Activated T-cell treated with anti-CD3 and anti-CD28 coated beads, Interleukin-2, amount 50 U/mL, for 24 hours (primary cell): ENCODE results near the gene PCDH18.
"Not testable (repeated sequence)": the region's sequence is repeated elsewhere in the genome, so short reads cannot be mapped to it uniquely, and the experiment has no call there.

Source experiments
- DNase-seq: peaks from one replicate; pipeline ENCODE4 v3.0.0-alpha.2; 2020
- H3K27ac Mint-ChIP-seq: 2 replicates; pipeline ENCODE4 v1.8.0; 2020; ENCODE audit warnings: mild to moderate bottlenecking, mixed read lengths
- H3K27me3 Mint-ChIP-seq: 2 replicates; pipeline ENCODE4 v1.8.0; 2020; ENCODE audit warnings: mixed read lengths
- H3K36me3 Mint-ChIP-seq: 2 replicates; pipeline ENCODE4 v1.8.0; 2020; ENCODE audit warnings: low read depth, mixed read lengths
- H3K4me1 Mint-ChIP-seq: 2 replicates; pipeline ENCODE4 v1.8.0; 2020; ENCODE audit warnings: low read depth, mixed read lengths
- H3K4me3 Mint-ChIP-seq: 2 replicates; pipeline ENCODE4 v1.8.0; 2020; ENCODE audit warnings: mild to moderate bottlenecking, moderate library complexity, mixed read lengths
- H3K9me3 Mint-ChIP-seq: 2 replicates; pipeline ENCODE4 v1.8.0; 2020; ENCODE audit warnings: mixed read lengths

Gene PCDH18

GRCh38 chr4:137531986-137532868, at the start of gene PCDH18:
Gene PCDH18 (minus strand): TSS chr4:137532494. CDS start chr4:137532088, 406 bp downstream.
- H3K4me3 Mint-ChIP-seq: no peak within 1 kb of the TSS
- peak; percentile 28 for DNase-seq
- no peaks in the 10 kb centered on the region for H3K36me3 Mint-ChIP-seq
- peaks cover 6% of the 10 kb centered on the region for H3K4me1 Mint-ChIP-seq
- H3K9me3 Mint-ChIP-seq: no peaks in the 10 kb centered on the region
- no peaks in the 10 kb centered on the region for H3K27me3 Mint-ChIP-seq
- no peak within 1 kb of the TSS for H3K27ac Mint-ChIP-seq

- no peaks in the 10 kb centered on the region for H3K4me1 Mint-ChIP-seq
- H3K4me3 Mint-ChIP-seq: no peak overlapping the region
These were observed 44.2 kb upstream of the PCDH18 start for GRCh38 chr4:137576446-137576845.

GRCh38 chr4:137572647-137573046, 40.4 kb upstream of the PCDH18 start:
- DNase-seq: no peak
- Mint-ChIP-seq H3K27me3 (no peaks in the 10 kb centered on the region), H3K4me3 (no peak overlapping the region), H3K27ac (no peak overlapping the region), H3K4me1 (no peaks in the 10 kb centered on the region), H3K9me3 (peaks cover 15% of the 10 kb centered on the region), H3K36me3 (no peaks in the 10 kb centered on the region)

More at GRCh38 chr4:137576446-137576845, 44.2 kb upstream of the PCDH18 start:
- H3K27ac Mint-ChIP-seq: no peak overlapping the region
- DNase-seq: no peak
- H3K27me3 Mint-ChIP-seq: no peaks in the 10 kb centered on the region
- no peaks in the 10 kb centered on the region for H3K36me3 Mint-ChIP-seq
- peaks cover 10% of the 10 kb centered on the region for H3K9me3 Mint-ChIP-seq

- Mint-ChIP-seq H3K27ac (no peak overlapping the region), H3K36me3 (no peaks in the 10 kb centered on the region), H3K4me1 (no peaks in the 10 kb centered on the region), H3K4me3 (no peak overlapping the region), H3K9me3 (peaks cover 15% of the 10 kb centered on the region), H3K27me3 (no peaks in the 10 kb centered on the region)
- DNase-seq: no peak
These were observed 39.9 kb upstream of the PCDH18 start for GRCh38 chr4:137572163-137572562.

GRCh38 chr4:137559801-137560200, 27.5 kb upstream of the PCDH18 start:
- H3K9me3 Mint-ChIP-seq: no peaks in the 10 kb centered on the region
- no peaks in the 10 kb centered on the region for H3K36me3 Mint-ChIP-seq
- no peak overlapping the region for H3K27ac Mint-ChIP-seq
- no peaks in the 10 kb centered on the region for H3K27me3 Mint-ChIP-seq
- no peak overlapping the region for H3K4me3 Mint-ChIP-seq
- DNase-seq: no peak
- no peaks in the 10 kb centered on the region for H3K4me1 Mint-ChIP-seq

GRCh38 chr4:137558951-137559350, 26.7 kb upstream of the PCDH18 start:
- no peak overlapping the region for H3K27ac Mint-ChIP-seq
- DNase-seq: no peak
- H3K4me3 Mint-ChIP-seq: no peak overlapping the region
- no peaks in the 10 kb centered on the region for H3K36me3 Mint-ChIP-seq
- H3K27me3 Mint-ChIP-seq: no peaks in the 10 kb centered on the region
- H3K9me3 Mint-ChIP-seq: no peaks in the 10 kb centered on the region
- no peaks in the 10 kb centered on the region for H3K4me1 Mint-ChIP-seq

- Mint-ChIP-seq H3K4me1 (no peaks in the 10 kb centered on the region), H3K36me3 (no peaks in the 10 kb centered on the region), H3K9me3 (peaks cover under 1% of the 10 kb centered on the region), H3K27ac (no peak overlapping the region), H3K27me3 (no peaks in the 10 kb centered on the region), H3K4me3 (no peak overlapping the region)
- DNase-seq: no peak
These were observed 13.2 kb upstream of the PCDH18 start for GRCh38 chr4:137545461-137545861.

GRCh38 chr4:137543648-137544047, 11.4 kb upstream of the PCDH18 start:
- H3K4me3 Mint-ChIP-seq: no peak overlapping the region
- no peak overlapping the region for H3K27ac Mint-ChIP-seq
- H3K36me3 Mint-ChIP-seq: no peaks in the 10 kb centered on the region
- no peak for DNase-seq
- no peaks in the 10 kb centered on the region for H3K4me1 Mint-ChIP-seq
- no peaks in the 10 kb centered on the region for H3K27me3 Mint-ChIP-seq
- no peaks in the 10 kb centered on the region for H3K9me3 Mint-ChIP-seq

GRCh38 chr4:137543198-137543597, 10.9 kb upstream of the PCDH18 start:
- Mint-ChIP-seq H3K27me3 (no peaks in the 10 kb centered on the region), H3K4me3 (no peak overlapping the region), H3K9me3 (no peaks in the 10 kb centered on the region), H3K4me1 (no peaks in the 10 kb centered on the region), H3K36me3 (no peaks in the 10 kb centered on the region), H3K27ac (no peak overlapping the region)
- DNase-seq: no peak

- Mint-ChIP-seq H3K4me1 (no peaks in the 10 kb centered on the region), H3K36me3 (no peaks in the 10 kb centered on the region), H3K4me3 (no peak overlapping the region), H3K9me3 (no peaks in the 10 kb centered on the region), H3K27ac (no peak overlapping the region), H3K27me3 (no peaks in the 10 kb centered on the region)
- no peak for DNase-seq
These were observed 9.8 kb upstream of the PCDH18 start for GRCh38 chr4:137541876-137542646.

- no peaks in the 10 kb centered on the region for H3K4me1 Mint-ChIP-seq
- no peaks in the 10 kb centered on the region for H3K27me3 Mint-ChIP-seq
- no peaks in the 10 kb centered on the region for H3K9me3 Mint-ChIP-seq
- no peak for DNase-seq
- no peaks in the 10 kb centered on the region for H3K36me3 Mint-ChIP-seq
- H3K4me3 Mint-ChIP-seq: no peak overlapping the region
- H3K27ac Mint-ChIP-seq: no peak overlapping the region
These were observed 8.9 kb upstream of the PCDH18 start for GRCh38 chr4:137541181-137541580.

GRCh38 chr4:137540356-137540755, 8.1 kb upstream of the PCDH18 start:
- Mint-ChIP-seq H3K4me3 (no peak overlapping the region), H3K4me1 (no peaks in the 10 kb centered on the region), H3K27me3 (no peaks in the 10 kb centered on the region), H3K36me3 (no peaks in the 10 kb centered on the region), H3K27ac (no peak overlapping the region), H3K9me3 (no peaks in the 10 kb centered on the region)
- no peak for DNase-seq

- Mint-ChIP-seq H3K4me3 (no peak overlapping the region), H3K9me3 (no peaks in the 10 kb centered on the region), H3K36me3 (no peaks in the 10 kb centered on the region), H3K4me1 (peaks cover 2% of the 10 kb centered on the region), H3K27ac (no peak overlapping the region), H3K27me3 (no peaks in the 10 kb centered on the region)
- no peak for DNase-seq
These were observed 6.2 kb upstream of the PCDH18 start for GRCh38 chr4:137538526-137538925.

- not testable (repeated sequence) for DNase-seq, H3K36me3 Mint-ChIP-seq, H3K9me3 Mint-ChIP-seq, H3K4me1 Mint-ChIP-seq, H3K27ac Mint-ChIP-seq, H3K27me3 Mint-ChIP-seq, H3K4me3 Mint-ChIP-seq
These were observed 5.5 kb upstream of the PCDH18 start for GRCh38 chr4:137537807-137538206.
